SK-N-MC (cell line): ENCODE results near the gene B3GNT9.

Experiments
- DNase-seq: peaks from one replicate; pipeline ENCODE4 v3.0.0-alpha.2; 2011; ENCODE audit warnings: low read depth, low spot score
- H3K27ac ChIP-seq: fragments of 200-600 bp; sonication (generic); 2 replicates; pipeline ENCODE4 v1.5.1; 2016; ENCODE audit warnings: mixed run types
- H3K36me3 ChIP-seq: fragments of 200-600 bp; sonication (generic); 2 replicates; pipeline ENCODE4 v1.6.1; 2017; ENCODE audit warnings: antibody characterized with exemption, low read length, mixed read lengths; ENCODE audit not compliant: insufficient read depth
- H3K4me3 ChIP-seq: fragments of 200-600 bp; sonication (generic); 2 replicates; pipeline ENCODE4 v1.5.1; 2016
- H3K9ac ChIP-seq: fragments of 200-600 bp; sonication (generic); 2 replicates; pipeline ENCODE4 v1.8.0; 2017; ENCODE audit warnings: mixed run types, mixed read lengths; ENCODE audit not compliant: insufficient read length
- H3K9me3 ChIP-seq: fragments of 200-600 bp; sonication (generic); 2 replicates; pipeline ENCODE4 v1.6.1; 2017; ENCODE audit warnings: low read depth, mild to moderate bottlenecking, antibody characterized with exemption, low read length, moderate library complexity, mixed read lengths
- EZH2 ChIP-seq: fragments of 200-600 bp; sonication (generic); IDR thresholded peaks from one replicate; pipeline ENCODE4 v1.6.1; 2017; ENCODE audit warnings: antibody characterized with exemption
- FOXP2 ChIP-seq: optimal IDR thresholded peaks from 2 replicates; pipeline ENCODE3; 2011; ENCODE audit warnings: mild to moderate bottlenecking, moderate library complexity; ENCODE audit not compliant: insufficient read depth; ENCODE audit errors: extremely low read length, control extremely low read depth
- POLR2AphosphoS5 ChIP-seq: IDR thresholded peaks from 2 replicates; pipeline ENCODE4 v1.6.1; 2012; ENCODE audit warnings: mild to moderate bottlenecking, low read depth, low read length, borderline replicate concordance

The B3GNT9 gene

DNA sequence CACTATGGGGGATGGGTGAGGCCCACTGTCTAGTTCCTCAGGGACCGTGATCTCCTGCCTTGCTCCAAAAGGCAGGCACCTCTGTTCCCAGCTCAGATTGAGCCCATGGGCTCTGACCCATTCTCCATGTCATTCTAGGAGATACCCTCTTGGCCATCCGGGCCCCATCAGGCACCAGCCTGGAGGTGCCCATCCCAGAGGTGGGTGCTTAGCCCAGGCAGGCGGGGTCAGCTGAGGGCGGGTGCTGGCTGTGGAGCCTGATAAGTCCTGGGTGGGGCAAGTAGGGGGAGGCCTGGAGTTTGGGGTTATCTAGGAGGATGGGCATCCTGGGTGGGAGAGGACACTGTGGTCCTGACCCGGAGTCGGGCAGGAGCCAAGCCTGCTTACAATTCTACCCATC is 43.5 kb upstream of the B3GNT9 start:
- no peak for DNase-seq
- Histone ChIP-seq H3K9me3 (no peaks in the 10 kb centered on the region), H3K4me3 (no peak overlapping the region), H3K27ac (no peak overlapping the region), H3K36me3 (peaks cover 18% of the 10 kb centered on the region; the same call in 1 of the 2 replicates), H3K9ac (no peak overlapping the region)
- no peak for TF ChIP-seq EZH2
- TF ChIP-seq FOXP2: no peak
- no peak for TF ChIP-seq POLR2AphosphoS5

- H3K9ac ChIP-seq: no peak overlapping the region
- H3K4me3 ChIP-seq: no peak overlapping the region; the same call in 1 of the 2 replicates
- no peak overlapping the region for H3K27ac ChIP-seq
- H3K36me3 ChIP-seq: peaks cover 18% of the 10 kb centered on the region; the same call in 1 of the 2 replicates
- TF ChIP-seq POLR2AphosphoS5: no peak
- no peak for DNase-seq
- H3K9me3 ChIP-seq: no peaks in the 10 kb centered on the region
These were observed 42.7 kb upstream of the B3GNT9 start for GRCh38 chr16:67193536-67193935.

GRCh38 chr16:67192781-67193361 is 42.1 kb upstream of the B3GNT9 start:
- no peak for DNase-seq
- H3K9me3 ChIP-seq: no peaks in the 10 kb centered on the region
- H3K4me3 ChIP-seq: peak overlapping the region; percentile 80
- H3K27ac ChIP-seq: no peak overlapping the region
- H3K9ac ChIP-seq: peak overlapping the region; percentile 93
- TF ChIP-seq FOXP2: no peak
- no peak for TF ChIP-seq POLR2AphosphoS5
- TF ChIP-seq EZH2: no peak
- peaks cover 18% of the 10 kb centered on the region; the same call in 1 of the 2 replicates for H3K36me3 ChIP-seq

GRCh38 chr16:67191995-67192681 is 41.3 kb upstream of the B3GNT9 start, which contains the start of gene E2F4:
Gene E2F4, plus strand, starts transcription at chr16:67192155. Its CDS starts 73 bp downstream, at chr16:67192228.
- H3K9me3 ChIP-seq: no peaks in the 10 kb centered on the region
- H3K36me3 ChIP-seq: peaks cover 18% of the 10 kb centered on the region; the same call in 1 of the 2 replicates
- no peak within 1 kb of the TSS for H3K27ac ChIP-seq
- DNase-seq: no peak
- peak within 1 kb of the TSS; percentile 80 for H3K4me3 ChIP-seq
- H3K9ac ChIP-seq: peak within 1 kb of the TSS; percentile 93
- TF ChIP-seq FOXP2: no peak
- TF ChIP-seq EZH2: no peak
- TF ChIP-seq POLR2AphosphoS5: peak; percentile 28; the same call in 1 of the 2 replicates

GRCh38 chr16:67191411-67191994 is 40.7 kb upstream of the B3GNT9 start:
- peaks cover 18% of the 10 kb centered on the region; the same call in 1 of the 2 replicates for H3K36me3 ChIP-seq
- no peak overlapping the region for H3K27ac ChIP-seq
- H3K4me3 ChIP-seq: peak overlapping the region; percentile 80
- H3K9me3 ChIP-seq: no peaks in the 10 kb centered on the region
- TF ChIP-seq FOXP2 (no peak), POLR2AphosphoS5 (no peak), EZH2 (no peak)
- H3K9ac ChIP-seq: peak overlapping the region; percentile 26
- no peak for DNase-seq

GRCh38 chr16:67190448-67191399 is 39.9 kb upstream of the B3GNT9 start:
- Histone ChIP-seq H3K9ac (no peak overlapping the region), H3K36me3 (peaks cover 15% of the 10 kb centered on the region; the same call in 1 of the 2 replicates), H3K27ac (no peak overlapping the region), H3K4me3 (no peak overlapping the region), H3K9me3 (no peaks in the 10 kb centered on the region)
- DNase-seq: no peak
- TF ChIP-seq EZH2 (no peak), FOXP2 (no peak), POLR2AphosphoS5 (no peak)

DNA sequence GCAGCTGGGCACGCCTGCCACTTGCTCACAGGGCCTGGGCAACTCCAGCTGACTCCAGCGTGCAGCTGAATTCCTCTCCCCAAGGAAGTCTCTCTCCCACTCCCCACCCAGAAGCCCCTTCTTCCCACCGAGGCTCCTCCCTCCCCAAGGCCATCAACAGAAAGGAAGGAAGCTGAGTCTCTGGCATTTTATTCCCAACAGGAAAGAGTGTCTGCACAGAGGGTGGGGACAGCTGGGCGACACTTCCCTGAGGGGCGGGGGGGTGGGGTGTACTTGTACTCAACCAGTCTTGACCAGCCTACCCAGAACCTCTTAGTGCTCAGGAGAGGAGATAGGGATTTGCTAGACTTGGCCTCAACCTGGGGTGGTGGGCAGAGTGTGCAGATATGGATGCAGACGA is 39.2 kb upstream of the B3GNT9 start, which contains the start of gene EXOC3L1:
Gene EXOC3L1, minus strand, starts transcription at position 96 of the 400 bp plus-strand sequence. CDS start 460 bp downstream, outside the sequence.
- DNase-seq: no peak
- H3K4me3 ChIP-seq: no peak within 1 kb of the TSS
- peaks cover 8% of the 10 kb centered on the region; the same call in 1 of the 2 replicates for H3K36me3 ChIP-seq
- H3K9me3 ChIP-seq: no peaks in the 10 kb centered on the region
- no peak for TF ChIP-seq FOXP2
- no peak for TF ChIP-seq EZH2
- TF ChIP-seq POLR2AphosphoS5: no peak
- no peak within 1 kb of the TSS for H3K27ac ChIP-seq
- H3K9ac ChIP-seq: no peak within 1 kb of the TSS

DNA sequence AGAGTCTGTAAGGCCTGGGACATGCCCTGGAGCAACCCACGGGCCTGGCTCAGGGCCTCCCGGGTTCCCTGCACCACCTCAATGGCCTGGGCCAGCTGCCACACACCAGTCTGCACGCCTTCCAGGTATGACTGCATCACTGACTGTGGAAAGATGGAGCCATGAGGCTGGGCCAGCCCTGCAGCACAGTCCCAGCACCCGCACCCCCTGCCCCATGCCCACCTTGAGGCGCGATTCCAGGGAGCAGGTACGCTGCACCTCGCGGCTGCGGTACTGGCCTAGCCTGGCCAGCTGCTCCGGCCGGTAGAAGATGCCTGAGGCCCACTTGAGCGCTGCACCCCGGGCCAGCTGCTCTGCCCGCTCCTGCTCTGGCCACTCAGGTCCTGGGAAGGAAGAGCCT is 38.0 kb upstream of the B3GNT9 start:
- DNase-seq: no peak
- H3K9ac ChIP-seq: no peak overlapping the region
- H3K9me3 ChIP-seq: no peaks in the 10 kb centered on the region
- H3K4me3 ChIP-seq: no peak overlapping the region
- TF ChIP-seq FOXP2 (no peak), POLR2AphosphoS5 (no peak)
- no peaks in the 10 kb centered on the region for H3K36me3 ChIP-seq
- H3K27ac ChIP-seq: no peak overlapping the region
